GM12878 (cell line): ENCODE measurements around the gene PPP2R2B. TPM values are rescaled to one million over a fixed set of nuclear protein-coding genes. Genes with fewer than 3 reads are reported as not detected.

Source experiments
- ATAC-seq: fragments of 200-7000 bp; cut with Tn5 transposase; 3 replicates; pipeline ENCODE4 v1.9.1; 2020; ENCODE audit warnings: mild to moderate bottlenecking, moderate library complexity
- BruUV-seq: library from RNA; stranded (reverse); fragments of 400-500 nt; replicated peaks from 2 replicates; lab custom pipeline; 2021; lab: Mats Ljungman, UMichigan
- CTCF ChIA-PET: fragments of 300-600 bp; sonication (Branson Sonifier 250); formaldehyde crosslinking; extraction: SDS; loops from one replicate; lab custom pipeline; 2021; ENCODE audit warnings: inconsistent platforms; lab: Yijun Ruan, JAX
- POLR2A ChIA-PET: fragments of 350-600 bp; formaldehyde crosslinking; extraction: SDS; loops from one replicate; lab custom pipeline; 2021; ENCODE audit warnings: inconsistent platforms; lab: Charles Lee
- RAD21 ChIA-PET: fragments of 300-600 bp; sonication (Branson Sonifier 250); formaldehyde crosslinking; loops from one replicate; lab custom pipeline; 2023; ENCODE audit warnings: antibody characterized with exemption; ENCODE audit not compliant: unreplicated experiment; lab: Charles Lee
- SMC1A ChIA-PET: fragments of 300-600 bp; sonication (Branson Sonifier 250); formaldehyde crosslinking; loops from one replicate; lab custom pipeline; 2023; ENCODE audit not compliant: unreplicated experiment, uncharacterized antibody; lab: Charles Lee
- DNase-seq: peaks from one replicate; pipeline ENCODE4 v3.0.0-alpha.2; 2011; ENCODE audit warnings: low read depth, low spot score
- FAIRE-seq: peaks from 3 replicates; lab custom pipeline; 2011; peaks lifted over from hg19 to GRCh38; lab: Jason Lieb, UNC
- H2AFZ ChIP-seq: 2 replicates; pipeline ENCODE4 v1.6.0; 2011; ENCODE audit warnings: low read depth, low read length, control low read depth; ENCODE audit not compliant: control insufficient read depth
- H3K27ac ChIP-seq: 2 replicates; pipeline ENCODE4 v1.5.1; 2011; ENCODE audit warnings: control low read depth; ENCODE audit not compliant: control insufficient read depth, insufficient read depth
- H3K27me3 ChIP-seq, 2 experiments: replicated peaks in 1 of 2; 2 replicates each; pipeline versions ENCODE4 v1.6.0 to v1.6.1; 2011; ENCODE audit warnings: low read length in 1 of 2; ENCODE audit not compliant: control insufficient read depth in 2 of 2, insufficient read depth in 2 of 2
- H3K36me3 ChIP-seq, 2 experiments: 2 replicates each; pipeline ENCODE4 v1.5.1; 2011; ENCODE audit warnings: low read length in 1 of 2; ENCODE audit not compliant: control insufficient read depth in 2 of 2, insufficient read depth in 2 of 2
- H3K4me1 ChIP-seq: 2 replicates; pipeline ENCODE4 v1.6.1; 2011; ENCODE audit warnings: mild to moderate bottlenecking, low read length, moderate library complexity, mixed read lengths; ENCODE audit not compliant: control insufficient read depth, insufficient read depth
- H3K4me2 ChIP-seq: 2 replicates; pipeline ENCODE4 v1.6.0; 2011; ENCODE audit warnings: control low read depth; ENCODE audit not compliant: control insufficient read depth, insufficient read depth
- H3K4me3 ChIP-seq: fragments of 200-600 bp; sonication (generic); 2 replicates; pipeline ENCODE4 v1.5.1; 2016
- H3K79me2 ChIP-seq: 2 replicates; pipeline ENCODE4 v1.6.0; 2011; ENCODE audit warnings: low read length; ENCODE audit not compliant: control insufficient read depth, insufficient read depth
- H3K9ac ChIP-seq: 2 replicates; pipeline ENCODE4 v1.8.0; 2011; ENCODE audit warnings: low read length, control low read depth, mixed read lengths; ENCODE audit not compliant: control insufficient read depth, insufficient read depth
- H3K9me3 ChIP-seq: replicated peaks from 3 replicates; pipeline ENCODE4 v1.5.1; 2011; ENCODE audit warnings: mild to moderate bottlenecking, low read length; ENCODE audit not compliant: control insufficient read depth, insufficient read depth
- H4K20me1 ChIP-seq: 2 replicates; pipeline ENCODE4 v1.6.0; 2011; ENCODE audit not compliant: control insufficient read depth, insufficient read depth
- CEBPB ChIP-seq, 2 experiments: fragments of 150-350 bp in 1 of 2; IDR thresholded peaks; 2 replicates each; pipeline ENCODE4 v1.6.1; 2012 to 2014; ENCODE audit warnings: low read depth in 2 of 2, low read length in 2 of 2, borderline replicate concordance in 1 of 2, inconsistent platforms in 1 of 2
- CHD1 ChIP-seq: IDR thresholded peaks from 2 replicates; pipeline ENCODE4 v1.6.1; 2012; ENCODE audit warnings: low read depth, low read length, improper control_type of control experiment
- CHD4 ChIP-seq: fragments of 200-600 bp; sonication (generic); IDR thresholded peaks from 2 replicates; pipeline ENCODE4 v1.6.1; 2016; ENCODE audit warnings: mild to moderate bottlenecking
- CREM ChIP-seq: IDR thresholded peaks from 2 replicates; pipeline ENCODE4 v1.6.1; 2014; ENCODE audit warnings: antibody characterized with exemption, low read depth
- CUX1 ChIP-seq: IDR thresholded peaks from 2 replicates; pipeline ENCODE4 v1.6.1; 2012; ENCODE audit warnings: improper control_type of control experiment, low read depth, low read length; ENCODE audit not compliant: insufficient replicate concordance
- FOS ChIP-seq: IDR thresholded peaks from 3 replicates; pipeline ENCODE4 v1.6.1; 2011; ENCODE audit warnings: borderline replicate concordance; ENCODE audit not compliant: insufficient read length; ENCODE audit errors: extremely low read depth
- IKZF1 ChIP-seq: fragments of 450-650 bp; conservative IDR thresholded peaks from 2 replicates; pipeline ENCODE4 v1.6.1; 2017; ENCODE audit warnings: antibody characterized with exemption, mild to moderate bottlenecking
- NFYA ChIP-seq: IDR thresholded peaks from 2 replicates; pipeline ENCODE4 v1.6.1; 2011; ENCODE audit warnings: low read depth, mild to moderate bottlenecking, low read length, improper control_type of control experiment, borderline replicate concordance
- NFYB ChIP-seq: IDR thresholded peaks from 2 replicates; pipeline ENCODE4 v1.6.1; 2011; ENCODE audit warnings: low read depth, mild to moderate bottlenecking, low read length, improper control_type of control experiment, moderate library complexity; ENCODE audit not compliant: insufficient read depth
- POLR2A ChIP-seq: IDR thresholded peaks from 2 replicates; pipeline ENCODE4 v1.6.1; 2011; ENCODE audit warnings: low read depth, mild to moderate bottlenecking, low read length
- RCOR1 ChIP-seq: conservative IDR thresholded peaks from 2 replicates; pipeline ENCODE4 v1.6.1; 2012; ENCODE audit warnings: low read depth, low read length, improper control_type of control experiment
- RUNX3 ChIP-seq: IDR thresholded peaks from 2 replicates; pipeline ENCODE4 v1.6.1; 2012; ENCODE audit warnings: low read length, inconsistent platforms
- SIN3A ChIP-seq: IDR thresholded peaks from 2 replicates; pipeline ENCODE4 v1.6.1; 2012; ENCODE audit warnings: low read depth, low read length, improper control_type of control experiment
- SKIL ChIP-seq: fragments of 450-650 bp; IDR thresholded peaks from 2 replicates; pipeline ENCODE4 v1.6.1; 2017; ENCODE audit warnings: mild to moderate bottlenecking, low read depth, inconsistent platforms; ENCODE audit not compliant: poor library complexity, severe bottlenecking
- SPI1 ChIP-seq: IDR thresholded peaks from 2 replicates; pipeline ENCODE4 v1.6.1; 2011; ENCODE audit warnings: low read depth, mild to moderate bottlenecking, low read length, moderate library complexity, borderline replicate concordance; ENCODE audit not compliant: insufficient read depth
- WRNIP1 ChIP-seq: IDR thresholded peaks from 2 replicates; pipeline ENCODE4 v1.6.1; 2011; ENCODE audit warnings: low read depth, low read length, improper control_type of control experiment, borderline replicate concordance
- YBX1 ChIP-seq: fragments of 450-650 bp; IDR thresholded peaks from 2 replicates; pipeline ENCODE4 v1.6.1; 2016; ENCODE audit warnings: antibody characterized with exemption
- WGBS: methylation state at CpG from one replicate; pipeline ENCODE4 v1.1.6; 2016; ENCODE audit warnings: low lambda C conversion rate; ENCODE audit not compliant: insufficient replicate concordance, insufficient coverage; ENCODE audit errors: missing lambda C conversion rate; 5-methylcytosine and 5-hydroxymethylcytosine counted together
- in situ Hi-C: fragments of 300-500 bp; cut with MboI; formaldehyde crosslinking; loops from 9 replicates; pipeline ENCODE4 v1.14.3; 2018; ENCODE audit warnings: mixed read lengths
- intact Hi-C: fragments of 100-400 bp; cut with micrococcal nuclease; formaldehyde crosslinking; loops from one replicate; pipeline ENCODE4 v1.14.2; 2022; ENCODE audit not compliant: unreplicated experiment
- polyA plus RNA-seq, 11 experiments: library from polyadenylated mRNA; depleted of rRNA in 4 of 11; unstranded in 6 of 11; stranded (reverse) in 5 of 11; fragments of >200 nt; fragmentation: Nextera tagmentation in 4 of 11; fragmentation: Illumina TruSeq in 1 of 11; extraction: Ambion mirVana in 4 of 11; extraction: Trizol in 1 of 11; gene quantifications; 1 replicate in 1 of 11; 2 replicates in 10 of 11; pipeline versions ENCODE4 v1.2.1 to v1.2.3, GENCODE V29; 2011 to 2016; ENCODE audit warnings: inconsistent platforms in 2 of 11, missing spikeins in 2 of 11, low read depth in 1 of 11
- total RNA-seq, 4 experiments: library from RNA; depleted of rRNA in 3 of 4; stranded (reverse); fragments of >200 nt in 3 of 4; fragmentation: Illumina TruSeq in 1 of 4; extraction: Trizol in 1 of 4; gene quantifications; 2 replicates each; pipeline versions ENCODE4 v1.2.1 to v1.2.3, GENCODE V29; 2013 to 2021

The PPP2R2B gene
- total and polyA plus RNA-seq, 10 of the 15 experiments (the other 5 are each of a cell fraction or from before 2014, with no cell fraction given) = not detected

GRCh38 chr5:146717951-146718350 is 160.6 kb downstream of the PPP2R2B start:
- H3K79me2 ChIP-seq = no peaks in the 10 kb centered on the region
- H3K9ac ChIP-seq = no peak overlapping the region
- no peaks in the 10 kb centered on the region for H3K36me3 ChIP-seq
- no peak for FAIRE-seq
- H3K9me3 ChIP-seq = no peaks in the 10 kb centered on the region
- RAD21 ChIA-PET = no interaction called here
- no peak for TF ChIP-seq IKZF1
- TF ChIP-seq WRNIP1 = no peak
- TF ChIP-seq RCOR1 = no peak
- TF ChIP-seq NFYB = no peak
- TF ChIP-seq CUX1 = no peak
- no peak for TF ChIP-seq SPI1
- no peak for TF ChIP-seq POLR2A
- no peak for TF ChIP-seq NFYA
- no peak for TF ChIP-seq CREM
- TF ChIP-seq CEBPB (IDR thresholded peaks at IDR 0.05; ENCODE audit: borderline replicate concordance in 1 of 2, low read depth in 2 of 2, low read length in 2 of 2) = no peak
- TF ChIP-seq CHD1 = no peak
- no peak for TF ChIP-seq RUNX3
- no peak for TF ChIP-seq FOS
- TF ChIP-seq SIN3A = no peak
- no peak for TF ChIP-seq YBX1
- no peak for TF ChIP-seq SKIL
- no peak for TF ChIP-seq CHD4
- TF ChIP-seq, all 136 proteins: peak for 0
- H3K27ac ChIP-seq = no peak overlapping the region
- in situ Hi-C loops = no loop called here
- no peaks in the 10 kb centered on the region for H4K20me1 ChIP-seq
- DNase-seq = no peak
- H3K4me3 ChIP-seq = no peak overlapping the region
- ChIA-PET SMC1A (no interaction called here), CTCF (no interaction called here), POLR2A (no interaction called here)
- WGBS = 24% methylated on average over 3 of the region's 3 CpGs
- no peaks in the 10 kb centered on the region; a peak in 1 of 4 replicates for H3K27me3 ChIP-seq
- no peak overlapping the region for H2AFZ ChIP-seq
- intact Hi-C loops = no loop called here
- H3K4me2 ChIP-seq = no peak overlapping the region
- no peaks in the 10 kb centered on the region for H3K4me1 ChIP-seq
- no peak for ATAC-seq
- no TSS peak for BruUV-seq
